GM21529 (cell line): Measurements from ENCODE around the gene KCNT2.
"Not testable (repeated sequence)": the region's sequence is repeated elsewhere in the genome, so short reads cannot be mapped to it uniquely, and the experiment has no call there.

Source experiments
- ATAC-seq: cut with Tn5 transposase; IDR thresholded peaks from one replicate; pipeline ENCODE4 v1.9.1; 2021; ENCODE audit not compliant: unreplicated experiment

Gene KCNT2

DNA sequence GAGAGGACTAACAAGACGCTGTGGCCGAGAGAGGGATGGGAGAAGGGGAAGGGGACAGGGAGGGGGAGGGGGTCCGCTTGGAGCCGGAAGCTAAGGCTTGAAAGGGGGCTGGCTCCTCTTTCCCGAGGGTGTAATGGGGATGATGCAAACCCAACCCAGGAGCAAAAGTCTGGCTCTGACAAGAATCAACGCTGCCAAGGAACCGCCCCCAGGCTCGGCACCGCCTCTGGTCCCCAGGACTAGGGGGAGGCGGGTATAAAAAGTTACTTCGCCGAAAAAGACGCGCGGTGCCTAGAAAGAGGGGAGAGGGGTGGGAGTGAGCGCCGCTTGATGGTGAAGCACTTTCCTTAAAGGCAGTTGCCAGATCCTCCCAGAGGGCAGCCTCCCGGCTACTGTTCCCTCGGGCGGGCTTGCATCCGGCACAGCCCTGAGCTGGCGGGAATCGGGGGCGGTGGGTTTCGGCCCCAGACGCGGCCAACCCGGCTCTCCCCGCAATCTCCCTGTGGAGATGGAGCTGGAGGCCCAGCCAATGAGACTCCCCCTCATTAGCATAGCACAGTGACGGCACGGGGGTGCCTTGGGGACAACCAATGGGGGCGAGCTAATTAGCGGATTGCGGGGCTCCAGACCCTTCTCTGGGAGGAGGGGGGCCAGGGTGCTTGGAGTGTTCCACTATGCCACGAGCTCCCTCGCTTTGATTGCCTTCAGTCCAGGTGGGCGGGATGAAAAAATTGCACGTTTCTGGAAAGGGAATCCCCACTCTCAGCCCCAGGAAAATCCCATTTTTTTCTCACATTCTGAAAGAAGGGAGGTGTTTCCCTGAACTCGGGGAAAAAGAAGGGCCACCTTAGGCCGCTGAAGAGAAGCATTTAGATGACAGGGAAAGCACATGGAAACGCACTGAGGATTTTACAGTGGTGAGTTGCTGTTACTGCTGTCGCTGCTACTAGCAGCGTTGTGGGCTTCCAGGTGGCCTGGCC is at the start of gene KCNT2:
KCNT2 (minus strand) TSS at position 51 of the 980 bp plus-strand sequence. CDS start 131 bp downstream, outside the sequence.
- no peak for ATAC-seq

DNA sequence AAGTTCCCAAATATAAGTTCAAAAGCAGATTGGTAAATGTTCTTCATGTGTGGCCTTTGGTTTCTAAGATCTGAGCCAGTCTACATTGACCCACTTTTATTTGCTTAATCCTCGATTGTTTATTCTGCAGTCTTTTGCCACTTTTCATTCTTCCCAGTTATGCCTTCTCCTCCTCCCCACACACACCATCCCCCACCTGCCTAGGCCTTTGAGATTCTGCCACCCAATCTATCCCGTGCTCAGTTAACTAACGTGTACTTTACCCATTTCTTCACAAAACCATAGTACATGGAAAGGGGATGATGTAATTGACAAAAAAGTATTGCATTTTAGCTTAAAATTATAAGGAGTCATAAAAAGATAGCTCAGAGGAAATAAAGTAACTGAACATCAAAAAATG is 47.3 kb upstream of the KCNT2 start:
- ATAC-seq: no peak

DNA sequence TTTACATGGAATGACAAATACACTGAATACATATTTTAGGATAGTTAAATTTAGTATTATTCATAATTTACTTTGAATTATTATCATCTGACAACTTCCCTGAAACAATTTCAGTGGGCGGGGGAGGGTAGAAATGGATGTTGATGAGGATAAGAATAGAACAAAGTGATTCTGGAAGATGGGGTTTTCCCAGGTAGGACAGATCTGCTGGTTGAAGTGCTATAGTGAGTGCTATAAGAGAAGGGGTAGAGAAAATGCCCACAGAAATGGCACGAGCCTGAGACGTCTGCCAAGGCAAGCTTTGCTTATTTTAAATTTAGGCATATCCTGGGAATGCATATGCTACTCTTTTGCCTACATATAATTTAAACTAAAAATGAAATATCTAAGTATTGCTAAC is 46.8 kb upstream of the KCNT2 start:
- no peak for ATAC-seq

DNA sequence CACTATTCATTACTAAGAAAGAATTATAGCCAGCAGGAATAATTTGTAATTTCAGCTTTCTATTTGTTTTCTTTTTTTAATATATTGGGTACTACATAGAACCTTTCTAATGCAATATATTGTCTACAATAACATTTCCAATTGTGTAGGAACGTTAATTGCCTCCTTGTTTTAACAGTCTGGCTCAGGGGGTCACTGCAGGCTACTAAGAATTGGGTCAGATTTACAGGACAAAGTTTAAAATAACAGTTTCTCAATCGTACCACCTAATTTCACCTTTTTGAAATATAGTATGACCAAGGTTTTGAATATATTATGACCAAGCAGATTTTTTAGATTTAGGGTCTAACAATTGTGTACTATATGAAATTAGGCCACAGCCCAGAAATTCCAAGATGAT is 46.0 kb upstream of the KCNT2 start:
- no peak for ATAC-seq

DNA sequence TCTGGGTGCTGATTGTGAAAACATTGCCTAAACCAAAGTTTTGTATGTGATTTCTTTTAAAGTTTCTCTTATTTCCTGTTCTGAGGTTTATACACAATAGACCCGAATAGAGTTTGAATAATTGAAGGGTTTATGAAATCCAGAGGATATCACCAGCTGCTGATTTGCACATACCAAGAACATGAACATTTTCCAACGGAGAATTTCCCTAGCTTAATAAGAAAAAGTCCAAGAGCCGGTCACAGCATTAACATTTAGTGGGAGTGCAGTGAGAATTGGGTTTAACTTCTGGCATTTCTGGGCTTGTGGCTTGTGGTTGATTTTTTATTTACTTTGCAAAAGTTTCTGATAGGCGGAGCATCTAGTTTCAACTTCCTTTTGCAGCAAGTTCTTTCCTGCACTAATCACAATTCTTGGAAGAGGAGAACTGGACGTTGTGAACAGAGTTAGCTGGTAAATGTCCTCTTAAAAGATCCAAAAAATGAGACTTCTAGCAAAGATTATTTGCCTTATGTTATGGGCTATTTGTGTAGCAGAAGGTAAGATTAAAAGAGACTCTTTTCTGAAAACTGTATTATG is 43.5 kb upstream of the KCNT2 start, which contains the start of gene CFH:
CFH (plus strand) TSS at position 407 of the 579 bp plus-strand sequence; CDS start at position 482, 75 bp downstream.
- ATAC-seq: no peak

DNA sequence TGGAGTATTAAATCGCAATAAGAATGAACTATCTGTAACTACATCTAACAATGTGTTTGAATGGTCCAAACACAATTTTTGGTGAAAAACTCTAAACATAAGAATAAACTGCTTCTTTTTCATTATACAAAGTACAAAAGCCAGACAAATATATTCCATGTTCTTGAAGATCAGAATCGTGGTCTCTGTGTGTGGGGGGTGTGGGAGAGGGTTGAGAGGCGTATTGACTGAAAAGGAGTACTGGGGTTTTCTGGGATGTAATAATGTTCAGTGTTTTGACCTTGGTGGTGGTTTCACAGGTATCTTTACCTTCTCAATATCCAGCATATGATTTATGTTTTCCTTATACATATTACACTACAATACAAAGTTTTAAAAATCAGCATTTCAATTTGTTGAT is 42.8 kb upstream of the KCNT2 start:
- no peak for ATAC-seq

DNA sequence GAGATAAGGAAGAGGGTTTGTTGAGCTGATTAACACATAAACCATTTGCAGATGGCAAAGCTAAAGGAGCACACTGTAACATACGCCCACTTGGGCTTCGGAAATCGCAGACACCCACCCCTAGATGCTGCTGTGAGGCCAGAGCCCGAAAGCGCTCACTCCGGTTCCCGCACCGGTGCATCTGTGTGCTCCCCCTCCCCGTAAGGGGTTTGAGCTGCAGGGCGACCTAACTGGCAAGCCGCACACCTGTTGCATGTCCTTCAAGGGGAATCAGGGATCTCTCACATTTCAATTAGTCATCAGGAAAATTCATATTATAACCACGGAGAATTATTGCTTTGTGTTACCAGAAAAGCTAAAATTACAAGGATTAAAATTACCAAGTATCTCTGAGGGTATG is 42.2 kb upstream of the KCNT2 start:
- ATAC-seq: no peak

DNA sequence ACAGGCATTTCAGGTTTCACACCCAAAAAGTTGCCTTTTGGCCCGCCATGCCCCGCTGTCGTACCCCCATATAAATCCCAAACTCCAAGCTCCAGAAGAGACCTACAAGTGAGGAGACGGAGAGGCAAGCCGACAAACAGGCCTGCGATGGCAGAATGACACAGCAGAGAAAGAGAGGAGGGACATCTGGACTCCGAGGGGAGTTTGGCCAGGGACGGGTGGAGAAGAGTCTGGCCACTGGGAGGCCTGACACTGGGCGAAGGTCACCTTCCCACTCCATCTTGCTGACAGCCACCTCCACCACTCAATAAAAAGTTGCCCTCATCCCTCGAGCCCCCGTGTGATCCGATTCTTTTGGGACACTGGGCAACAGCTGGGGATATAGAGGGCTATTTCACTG is 41.8 kb upstream of the KCNT2 start:
- no peak for ATAC-seq

DNA sequence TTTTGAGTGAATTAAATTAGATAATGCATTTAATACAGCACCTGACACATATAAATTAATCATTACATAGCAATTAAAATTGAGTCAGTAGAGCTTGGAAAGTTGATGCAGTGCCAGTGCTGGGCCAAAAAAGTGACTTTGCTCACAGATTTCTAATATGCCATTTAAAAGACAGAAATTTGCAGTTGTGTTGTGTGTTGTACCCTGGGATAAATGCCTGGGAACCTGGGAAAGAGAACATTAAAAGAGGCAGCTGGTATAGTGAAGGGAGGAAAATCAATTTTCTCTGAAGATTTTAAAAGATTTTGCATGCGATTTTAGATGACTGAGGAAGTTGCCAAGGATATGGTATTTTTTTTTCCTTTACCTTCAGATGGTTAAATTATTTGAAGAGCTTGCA is 32.7 kb upstream of the KCNT2 start:
- no peak for ATAC-seq

DNA sequence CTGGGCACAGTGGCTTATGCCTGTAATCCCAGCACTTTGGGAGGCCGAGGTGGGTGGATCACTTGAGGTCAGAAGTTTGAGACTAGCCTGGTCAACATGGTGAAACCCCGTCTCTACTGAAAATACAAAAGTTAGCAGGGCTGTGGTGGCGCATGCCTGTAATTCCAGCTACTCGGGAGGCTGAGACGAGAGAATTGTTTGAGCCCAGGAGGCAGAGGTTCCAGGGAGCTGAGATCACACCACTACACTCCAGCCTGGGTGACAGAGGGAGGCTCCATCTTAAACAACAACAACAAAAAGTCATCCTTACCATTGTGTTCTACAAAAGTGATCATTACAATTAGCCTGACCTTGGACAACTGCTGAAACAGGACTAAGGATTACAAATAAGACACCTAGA is 31.1 kb upstream of the KCNT2 start:
- ATAC-seq: not testable (repeated sequence)

DNA sequence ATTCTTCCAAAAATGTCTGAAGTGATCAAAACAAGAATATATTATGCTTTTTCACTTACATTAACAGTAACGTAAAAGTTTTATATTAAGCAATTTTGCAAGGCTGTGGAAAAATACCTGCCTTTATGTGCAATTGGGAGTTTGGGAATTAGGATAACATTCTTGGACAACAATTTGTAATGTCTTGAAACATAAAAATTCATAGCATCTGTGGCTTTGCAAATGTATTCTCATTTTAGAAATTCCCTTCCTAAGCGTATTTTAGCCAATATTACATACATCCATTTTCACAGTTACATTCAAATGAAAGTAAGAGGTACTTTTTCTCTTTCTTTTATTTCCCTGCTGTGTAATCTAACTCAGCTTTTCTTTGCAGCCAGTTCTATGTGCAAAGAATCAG is 30.2 kb upstream of the KCNT2 start:
- no peak for ATAC-seq

DNA sequence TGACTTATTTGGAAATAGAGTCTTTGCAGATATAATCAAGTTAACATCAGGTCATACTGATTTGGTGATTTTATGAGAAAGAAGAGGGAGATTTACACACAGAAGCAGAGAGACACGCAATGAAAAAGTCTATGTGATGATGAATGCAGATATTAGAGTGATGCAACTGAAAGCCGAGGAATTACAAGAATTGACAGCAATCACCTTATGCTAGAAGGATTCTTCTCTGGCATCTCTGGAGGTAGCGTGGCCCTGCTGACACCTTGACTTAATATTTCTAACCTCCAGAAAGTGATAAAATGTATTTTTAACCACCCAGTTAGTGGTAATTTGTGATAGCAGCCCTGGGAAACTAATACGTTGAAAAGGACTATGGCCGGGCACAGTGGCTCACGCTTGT is 29.4 kb upstream of the KCNT2 start:
- no peak for ATAC-seq

DNA sequence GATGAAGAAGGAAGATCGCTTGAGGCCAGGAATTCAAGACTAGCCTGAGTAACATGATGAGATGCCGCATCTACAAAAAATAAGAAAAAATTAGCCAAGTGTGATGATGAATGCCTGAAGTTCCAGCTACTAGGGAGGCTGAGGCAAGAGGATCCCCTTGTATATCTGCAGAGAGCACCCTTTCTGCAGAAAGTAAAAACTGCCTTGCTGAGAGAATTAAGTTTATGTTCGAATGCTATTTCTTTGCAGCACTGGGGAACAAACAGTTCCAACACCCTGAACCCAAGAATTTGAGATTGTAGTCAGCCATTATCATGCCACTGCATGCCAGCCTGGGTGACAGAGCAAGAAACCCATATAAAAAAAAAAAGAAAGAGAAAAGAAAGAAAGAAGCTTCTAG is 20.6 kb upstream of the KCNT2 start:
- ATAC-seq: no peak

DNA sequence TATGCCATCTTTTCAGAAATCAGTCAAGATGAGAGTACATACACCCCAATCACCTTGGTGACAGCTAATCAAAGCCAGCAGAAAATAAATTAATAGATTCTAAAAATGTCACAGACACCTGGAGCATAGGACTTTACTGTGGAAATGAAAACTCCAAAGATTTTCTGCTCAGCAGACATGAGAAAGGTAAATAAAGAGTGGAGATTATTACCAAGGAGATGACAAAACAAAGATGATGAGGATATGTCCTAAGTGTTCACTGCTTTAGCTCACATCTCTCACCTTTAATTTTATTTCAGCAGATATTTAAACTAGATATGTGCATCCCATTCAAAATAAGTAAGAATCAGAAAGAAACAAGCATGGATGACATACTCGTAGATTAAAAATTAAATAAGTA is 14.8 kb upstream of the KCNT2 start:
- ATAC-seq: no peak

DNA sequence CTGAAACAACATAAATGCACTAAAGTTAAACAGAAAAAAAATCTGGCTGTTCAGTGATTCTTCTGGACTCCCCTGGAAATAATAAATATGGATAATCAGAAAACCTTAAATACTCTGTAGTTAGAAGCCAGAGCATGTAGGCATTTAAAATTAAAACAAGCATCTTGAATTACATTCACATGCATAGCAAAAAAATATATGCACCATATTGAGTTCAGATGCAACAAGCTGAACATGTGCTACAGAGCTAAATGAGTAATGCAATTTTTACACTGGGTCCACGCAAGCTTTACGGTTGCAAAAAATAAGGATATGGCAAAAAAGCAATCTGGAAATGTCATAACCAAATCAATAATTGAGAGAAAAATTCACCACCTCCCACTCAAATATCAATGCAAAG is 11.5 kb upstream of the KCNT2 start:
- ATAC-seq: no peak

DNA sequence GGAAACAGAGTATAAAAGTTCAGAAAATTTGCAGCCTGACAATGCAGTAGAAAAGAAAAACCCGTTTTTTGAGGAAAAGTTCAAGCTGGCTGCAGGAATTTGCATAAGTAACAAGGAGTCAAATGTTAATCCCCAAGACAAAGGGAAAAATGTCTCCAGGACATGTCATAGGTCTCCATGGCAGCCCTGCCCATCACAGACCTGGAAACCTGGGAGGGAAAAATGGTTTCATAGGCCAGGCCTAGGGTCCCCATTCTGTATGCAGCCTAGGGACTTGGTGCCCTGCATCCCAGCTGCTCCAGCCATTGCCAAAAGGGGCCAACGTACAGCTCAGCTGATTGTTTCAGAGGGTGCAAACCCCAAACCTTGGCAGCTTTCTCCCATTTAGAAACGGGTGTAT is 3.6 kb upstream of the KCNT2 start:
- no peak for ATAC-seq

DNA sequence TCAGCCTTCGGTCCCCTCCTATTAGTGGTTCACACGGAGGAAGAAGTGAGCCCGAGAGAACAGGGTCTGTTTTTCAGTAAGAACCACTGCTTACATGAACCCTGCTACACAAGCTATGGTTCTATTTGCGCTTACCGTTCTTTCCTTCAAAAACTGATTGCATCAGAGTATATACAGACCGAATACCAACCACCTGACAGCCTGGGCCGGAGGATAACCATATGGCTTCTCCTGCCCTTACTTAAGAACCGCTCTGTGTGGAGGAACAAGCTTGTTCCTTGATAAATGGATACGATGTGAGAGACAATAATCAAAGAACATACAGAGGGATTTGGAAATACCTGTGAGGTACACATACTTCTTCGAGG is 1.1 kb upstream of the KCNT2 start:
- no peak for ATAC-seq

DNA sequence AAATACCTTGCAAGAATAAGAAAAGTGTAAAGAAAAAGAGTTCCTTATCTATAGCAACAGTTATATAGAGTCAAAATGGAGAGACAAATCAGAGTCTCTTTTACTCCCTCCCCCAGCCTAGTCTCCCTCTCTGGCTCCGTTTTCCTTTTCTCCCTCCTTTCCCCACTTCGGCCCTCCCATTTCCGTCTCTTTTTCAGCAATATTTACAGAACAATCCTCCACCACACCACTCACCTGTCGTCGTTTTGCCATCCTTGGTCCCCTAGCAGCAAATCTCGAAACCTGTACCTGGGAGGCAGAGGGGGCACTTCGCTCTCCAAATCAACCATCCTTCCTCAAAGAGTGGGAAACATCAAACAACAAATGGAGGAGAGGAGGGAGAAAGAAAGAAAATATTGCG is 259 bp downstream of the KCNT2 start:
- no peak for ATAC-seq

DNA sequence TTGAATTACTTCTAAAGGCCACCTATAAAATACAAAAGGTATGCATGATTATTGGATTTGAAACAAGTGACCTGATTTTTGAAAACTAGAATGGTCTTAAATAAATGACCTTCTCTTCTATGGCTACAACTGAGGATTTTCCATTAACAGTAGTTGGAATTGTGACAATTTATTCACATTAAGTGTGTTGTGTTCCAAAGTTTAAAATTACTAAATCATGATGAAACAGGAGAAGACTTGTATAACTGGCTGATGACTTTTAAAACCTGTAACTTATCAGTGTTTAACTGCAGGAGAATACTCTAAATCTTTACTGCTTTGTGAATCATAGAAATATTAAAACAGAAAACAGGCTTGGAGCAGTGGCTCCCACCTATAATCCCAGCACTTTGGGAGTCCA is 4.6 kb downstream of the KCNT2 start:
- ATAC-seq: no peak

DNA sequence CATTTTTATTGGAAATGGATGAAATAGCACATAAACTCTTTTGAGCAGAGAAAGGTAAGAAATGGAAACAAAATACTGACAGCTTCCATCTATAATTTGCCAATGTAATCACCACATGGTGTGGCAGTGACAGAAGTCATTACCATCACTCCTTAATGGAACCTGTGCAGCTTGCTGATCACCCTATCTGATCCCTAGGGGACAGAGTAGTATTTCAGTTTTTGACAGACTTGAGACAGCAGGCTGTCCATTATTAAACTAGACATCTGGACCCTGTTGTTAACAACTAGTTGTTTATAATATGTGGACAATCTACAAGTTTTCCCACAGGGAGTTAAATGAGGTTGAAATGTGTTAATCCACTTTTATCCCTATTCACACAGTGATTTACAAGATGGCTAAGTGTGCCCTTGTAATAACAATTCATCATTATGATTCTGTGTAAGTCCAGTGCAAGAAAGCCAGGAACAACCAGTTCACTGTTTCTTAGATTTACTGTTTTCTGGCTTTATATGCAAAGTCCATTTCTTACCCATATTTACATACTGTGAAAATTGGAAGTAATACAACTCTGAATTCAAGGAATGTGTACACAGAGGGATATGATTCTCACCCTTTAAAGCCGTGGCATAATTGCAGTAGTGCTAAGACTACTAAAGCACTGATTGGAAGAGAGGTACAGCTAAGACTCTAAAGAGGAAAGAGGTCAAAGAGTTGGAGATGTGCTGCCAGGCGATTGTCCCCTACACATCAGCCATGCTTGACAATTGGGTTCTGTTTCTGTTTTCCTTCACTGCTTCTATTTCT is 9.1 kb downstream of the KCNT2 start:
- ATAC-seq: no peak

DNA sequence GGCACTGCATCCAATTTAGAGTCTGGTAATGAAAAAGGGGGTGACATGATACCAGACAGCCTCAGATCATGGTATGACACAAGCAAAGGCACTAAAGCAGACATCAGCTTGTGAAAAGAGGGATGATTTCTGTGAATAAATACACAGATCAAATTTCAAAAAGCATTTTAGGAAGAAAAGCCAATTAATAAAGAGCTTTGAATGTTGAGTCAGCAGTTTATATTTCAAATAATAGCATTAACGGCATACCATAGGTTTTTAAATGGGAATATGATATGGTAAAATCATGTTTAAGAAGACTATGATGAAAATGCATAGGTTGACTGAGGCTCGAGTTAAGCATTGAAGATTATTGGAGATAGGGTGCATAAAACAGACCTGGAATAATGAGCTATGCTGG is 13.5 kb downstream of the KCNT2 start:
- no peak for ATAC-seq

DNA sequence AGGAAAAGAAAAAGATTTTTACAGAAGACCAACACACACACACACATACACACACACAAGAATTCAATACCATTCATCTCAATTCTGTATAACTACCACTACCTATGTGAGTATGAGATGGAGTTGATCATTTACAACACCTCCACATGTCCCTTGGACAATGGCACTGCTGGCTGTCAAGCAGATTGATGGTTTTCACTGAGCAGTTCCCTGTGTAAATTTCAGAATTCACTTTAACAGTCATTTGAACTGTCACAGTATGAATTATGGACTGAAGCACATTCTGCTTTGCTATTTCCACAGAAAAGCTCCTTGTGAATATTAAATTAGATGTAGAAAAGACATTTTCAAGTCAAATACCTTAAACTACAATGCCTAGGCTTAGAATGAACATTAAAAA is 14.3 kb downstream of the KCNT2 start:
- no peak for ATAC-seq
